ENCODE results near the gene NTN1.

GRCh38 chr17:9185688-9186284 lies 164.5 kb downstream of the NTN1 start:
- TF ChIP-seq, protein P1, sequence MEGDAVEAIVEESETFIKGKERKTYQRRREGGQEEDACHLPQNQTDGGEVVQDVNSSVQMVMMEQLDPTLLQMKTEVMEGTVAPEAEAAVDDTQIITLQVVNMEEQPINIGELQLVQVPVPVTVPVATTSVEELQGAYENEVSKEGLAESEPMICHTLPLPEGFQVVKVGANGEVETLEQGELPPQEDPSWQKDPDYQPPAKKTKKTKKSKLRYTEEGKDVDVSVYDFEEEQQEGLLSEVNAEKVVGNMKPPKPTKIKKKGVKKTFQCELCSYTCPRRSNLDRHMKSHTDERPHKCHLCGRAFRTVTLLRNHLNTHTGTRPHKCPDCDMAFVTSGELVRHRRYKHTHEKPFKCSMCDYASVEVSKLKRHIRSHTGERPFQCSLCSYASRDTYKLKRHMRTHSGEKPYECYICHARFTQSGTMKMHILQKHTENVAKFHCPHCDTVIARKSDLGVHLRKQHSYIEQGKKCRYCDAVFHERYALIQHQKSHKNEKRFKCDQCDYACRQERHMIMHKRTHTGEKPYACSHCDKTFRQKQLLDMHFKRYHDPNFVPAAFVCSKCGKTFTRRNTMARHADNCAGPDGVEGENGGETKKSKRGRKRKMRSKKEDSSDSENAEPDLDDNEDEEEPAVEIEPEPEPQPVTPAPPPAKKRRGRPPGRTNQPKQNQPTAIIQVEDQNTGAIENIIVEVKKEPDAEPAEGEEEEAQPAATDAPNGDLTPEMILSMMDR (tag by site-specific recombination; IDR thresholded peaks at IDR 0.05), result no peak
- no peak for TF ChIP-seq ZNF362 (tag by site-specific recombination; IDR thresholded peaks at IDR 0.05)
- TF ChIP-seq ZNF473 (tag by site-specific recombination; IDR thresholded peaks at IDR 0.05), result no peak
- TF ChIP-seq REST (tag by site-specific recombination; IDR thresholded peaks at IDR 0.05), result no peak

All from HEK293 (cell line).